A673 (cell line): ENCODE measurements around the gene FOXF1.

Experiments used
- EZH2 ChIP-seq: fragments of 200-600 bp; sonication (generic); IDR thresholded peaks from 2 replicates; pipeline ENCODE4 v1.6.1; 2017; ENCODE audit warnings: borderline replicate concordance, low read depth, mild to moderate bottlenecking, mixed read lengths, antibody characterized with exemption, low read length; ENCODE audit not compliant: poor library complexity, severe bottlenecking
- TF ChIP-seq, protein P1 (sequence below): fragments of 300-800, 200-600 bp; sonication (generic); conservative IDR thresholded peaks from 2 replicates; pipeline ENCODE4 v1.5.1; 2017; ENCODE audit warnings: low read depth, mild to moderate bottlenecking, antibody characterized with exemption, low read length, moderate library complexity, mixed read lengths

DNA sequence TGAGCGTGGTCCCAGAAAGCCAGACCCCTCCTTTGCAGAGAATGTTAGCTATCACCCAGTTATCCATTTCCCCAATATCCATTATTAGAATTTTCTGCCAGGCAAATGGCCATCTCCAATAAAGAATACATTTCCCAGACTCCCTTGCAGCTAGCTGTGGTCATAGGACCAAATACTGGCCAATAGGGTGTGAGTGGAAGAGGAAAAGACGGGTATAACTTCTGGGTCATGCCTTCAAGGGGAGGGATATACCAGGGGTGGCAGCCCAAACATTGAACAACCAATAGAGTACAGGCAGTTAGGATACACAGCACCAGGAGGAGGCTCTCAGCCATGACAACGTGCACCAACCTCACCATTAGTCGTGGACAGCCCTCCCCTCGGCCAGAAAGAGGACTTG, 26.1 kb upstream of the FOXF1 start:
- no peak for TF ChIP-seq EZH2
- TF ChIP-seq, protein P1, sequence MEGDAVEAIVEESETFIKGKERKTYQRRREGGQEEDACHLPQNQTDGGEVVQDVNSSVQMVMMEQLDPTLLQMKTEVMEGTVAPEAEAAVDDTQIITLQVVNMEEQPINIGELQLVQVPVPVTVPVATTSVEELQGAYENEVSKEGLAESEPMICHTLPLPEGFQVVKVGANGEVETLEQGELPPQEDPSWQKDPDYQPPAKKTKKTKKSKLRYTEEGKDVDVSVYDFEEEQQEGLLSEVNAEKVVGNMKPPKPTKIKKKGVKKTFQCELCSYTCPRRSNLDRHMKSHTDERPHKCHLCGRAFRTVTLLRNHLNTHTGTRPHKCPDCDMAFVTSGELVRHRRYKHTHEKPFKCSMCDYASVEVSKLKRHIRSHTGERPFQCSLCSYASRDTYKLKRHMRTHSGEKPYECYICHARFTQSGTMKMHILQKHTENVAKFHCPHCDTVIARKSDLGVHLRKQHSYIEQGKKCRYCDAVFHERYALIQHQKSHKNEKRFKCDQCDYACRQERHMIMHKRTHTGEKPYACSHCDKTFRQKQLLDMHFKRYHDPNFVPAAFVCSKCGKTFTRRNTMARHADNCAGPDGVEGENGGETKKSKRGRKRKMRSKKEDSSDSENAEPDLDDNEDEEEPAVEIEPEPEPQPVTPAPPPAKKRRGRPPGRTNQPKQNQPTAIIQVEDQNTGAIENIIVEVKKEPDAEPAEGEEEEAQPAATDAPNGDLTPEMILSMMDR = no peak
